NCI-H2196 (cell line): ENCODE results near the gene CHN2.

Experiments
- DNase-seq: peaks from one replicate; lab custom pipeline; 2025; ENCODE audit not compliant: unreplicated experiment; lab: John Stamatoyannopoulos, UW

CHN2 gene

GRCh38 chr7:29306319-29306991, 111.9 kb downstream of the CHN2 start:
- no peak for DNase-seq

GRCh38 chr7:29308424-29308823, 113.8 kb downstream of the CHN2 start:
- no peak for DNase-seq

- peak; percentile 13 for DNase-seq
Observed at GRCh38 chr7:29309041-29309854, 114.7 kb downstream of the CHN2 start.

- no peak for DNase-seq
Observed at GRCh38 chr7:29310625-29311024, 116.0 kb downstream of the CHN2 start.

- DNase-seq, result no peak
Observed at GRCh38 chr7:29311314-29311713, 116.7 kb downstream of the CHN2 start.

GRCh38 chr7:29314148-29314547, 119.6 kb downstream of the CHN2 start:
- DNase-seq, result no peak

- no peak for DNase-seq
Observed at GRCh38 chr7:29315122-29315891, 120.7 kb downstream of the CHN2 start.

GRCh38 chr7:29315892-29316270, 121.3 kb downstream of the CHN2 start:
- no peak for DNase-seq

- DNase-seq, result no peak
Observed at GRCh38 chr7:29316926-29317325, 122.4 kb downstream of the CHN2 start.

- DNase-seq, result no peak
Observed at GRCh38 chr7:29318853-29319718, 124.5 kb downstream of the CHN2 start.

- peak; percentile 8 for DNase-seq
Observed at GRCh38 chr7:29319719-29320521, 125.3 kb downstream of the CHN2 start.

- no peak for DNase-seq
Observed at GRCh38 chr7:29320577-29320976, 126.0 kb downstream of the CHN2 start.

GRCh38 chr7:29322023-29322712, 127.6 kb downstream of the CHN2 start:
- no peak for DNase-seq

- DNase-seq, result no peak
Observed at GRCh38 chr7:29325476-29325875, 130.9 kb downstream of the CHN2 start.

GRCh38 chr7:29326864-29327263, 132.3 kb downstream of the CHN2 start:
- DNase-seq, result no peak

GRCh38 chr7:29327455-29327854, 132.9 kb downstream of the CHN2 start:
- DNase-seq, result peak; percentile 30

- peak; percentile 17 for DNase-seq
Observed at GRCh38 chr7:29328045-29328444, 133.5 kb downstream of the CHN2 start.

GRCh38 chr7:29328811-29329210, 134.2 kb downstream of the CHN2 start:
- no peak for DNase-seq

GRCh38 chr7:29329686-29330085, 135.1 kb downstream of the CHN2 start:
- no peak for DNase-seq
